ENCODE data around the gene OR4E2.
"Not testable (repeated sequence)": the region's sequence is repeated elsewhere in the genome, so short reads cannot be mapped to it uniquely, and the experiment has no call there.

OR4E2 gene

GRCh38 chr14:21697662-21698061, 44.0 kb downstream of the OR4E2 start:
- DNase-seq (ENCODE audit: low spot score) = not testable (repeated sequence)

GRCh38 chr14:21698538-21698937, 44.9 kb downstream of the OR4E2 start:
- not testable (repeated sequence) for DNase-seq (ENCODE audit: low spot score)

- no peak for DNase-seq (ENCODE audit: low spot score)
Measured at GRCh38 chr14:21699551-21699950, 45.9 kb downstream of the OR4E2 start.

- DNase-seq (ENCODE audit: low spot score) = no peak
Measured at GRCh38 chr14:21702316-21702715, 48.7 kb downstream of the OR4E2 start.

- DNase-seq (ENCODE audit: low spot score) = no peak
Measured at GRCh38 chr14:21703357-21704326, 50.0 kb downstream of the OR4E2 start.

GRCh38 chr14:21704338-21704737, 50.7 kb downstream of the OR4E2 start:
- DNase-seq (ENCODE audit: low spot score) = no peak

GRCh38 chr14:21711360-21711961, 57.8 kb downstream of the OR4E2 start:
- peak; percentile 28 for DNase-seq (ENCODE audit: low spot score)

GRCh38 chr14:21712036-21712435, 58.4 kb downstream of the OR4E2 start:
- DNase-seq (ENCODE audit: low spot score) = no peak

- DNase-seq (ENCODE audit: low spot score) = no peak
Measured at GRCh38 chr14:21714318-21714929, 60.8 kb downstream of the OR4E2 start.
